H1 (cell line): ENCODE results near the gene CD247. TPM values are rescaled to one million over a fixed set of nuclear protein-coding genes. Genes with fewer than 3 reads are reported as not detected.
A peak's percentile ranks its signal among the peaks of the same experiment; 100 is the strongest.

Experiments
- CTCF ChIA-PET: fragments of 300-600 bp; sonication (Branson Sonifier 250); formaldehyde crosslinking; loops from one replicate; lab custom pipeline; 2021; ENCODE audit not compliant: partially characterized antibody; lab: Charles Lee
- POLR2A ChIA-PET: fragments of 300-600 bp; sonication (Branson Sonifier 250); formaldehyde crosslinking; loops from one replicate; lab custom pipeline; 2021; ENCODE audit warnings: inconsistent platforms; ENCODE audit not compliant: partially characterized antibody; lab: Charles Lee
- DNase-seq, 2 experiments: peaks; one replicate each; pipeline versions ENCODE4 v3.0.0 to v3.0.0-alpha.2; 2010 to 2022; ENCODE audit warnings: low spot score in 2 of 2, low read depth in 1 of 2, mixed read lengths in 1 of 2
- FAIRE-seq: peaks from 2 replicates; lab custom pipeline; 2011; peaks lifted over from hg19 to GRCh38; lab: Jason Lieb, UNC
- H2AFZ ChIP-seq: 2 replicates; pipeline ENCODE4 v1.8.1; 2012; ENCODE audit warnings: low read length, inconsistent platforms
- H2AK5ac ChIP-seq: 2 replicates; pipeline ENCODE4 v1.6.1; 2013; ENCODE audit warnings: low read depth, low read length
- H2BK120ac ChIP-seq: replicated peaks from 2 replicates; pipeline ENCODE3; 2013; ENCODE audit warnings: low read depth, low read length, inconsistent platforms
- H2BK12ac ChIP-seq: 2 replicates; pipeline ENCODE4 v1.6.1; 2013; ENCODE audit warnings: low read depth, low read length
- H2BK15ac ChIP-seq: 2 replicates; pipeline ENCODE4 v1.6.1; 2013; ENCODE audit warnings: low read length
- H2BK20ac ChIP-seq: 2 replicates; pipeline ENCODE4 v1.6.1; 2013; ENCODE audit warnings: low read length
- H2BK5ac ChIP-seq: 2 replicates; pipeline ENCODE4 v1.6.1; 2013; ENCODE audit warnings: low read depth, low read length
- H3K14ac ChIP-seq: 2 replicates; pipeline ENCODE4 v1.6.1; 2013; ENCODE audit warnings: inconsistent platforms; ENCODE audit not compliant: insufficient read length
- H3K18ac ChIP-seq: 2 replicates; pipeline ENCODE4 v1.6.1; 2013; ENCODE audit warnings: low read length; ENCODE audit errors: extremely low read depth
- H3K23ac ChIP-seq: 2 replicates; pipeline ENCODE4 v1.6.1; 2013; ENCODE audit warnings: inconsistent platforms; ENCODE audit not compliant: insufficient read length
- H3K23me2 ChIP-seq: 2 replicates; pipeline ENCODE4 v1.6.1; 2013; ENCODE audit warnings: low read depth, low read length
- H3K27ac ChIP-seq: 2 replicates; pipeline ENCODE4 v1.6.1; 2011; ENCODE audit warnings: low read depth, low read length, inconsistent platforms
- H3K27me3 ChIP-seq, 4 experiments: replicated peaks in 1 of 4; 1 replicate in 1 of 4; 2 replicates in 3 of 4; pipeline versions ENCODE4 v1.6.1 to v1.8.1; 2011 to 2013; ENCODE audit warnings: low read length in 3 of 4, mild to moderate bottlenecking in 3 of 4, inconsistent platforms in 2 of 4, mixed read lengths in 2 of 4, moderate library complexity in 1 of 4; ENCODE audit not compliant: control insufficient read depth in 3 of 4, insufficient read depth in 3 of 4; ENCODE audit errors: extremely low read depth in 1 of 4
- H3K36me3 ChIP-seq, 4 experiments: 2 replicates each; pipeline versions ENCODE4 v1.6.1 to v1.8.1; 2011 to 2013; ENCODE audit warnings: mild to moderate bottlenecking in 4 of 4, low read length in 3 of 4, moderate library complexity in 2 of 4, control low read depth in 1 of 4, inconsistent platforms in 1 of 4; ENCODE audit not compliant: insufficient read depth in 4 of 4, control insufficient read depth in 2 of 4
- H3K4ac ChIP-seq: replicated peaks from 2 replicates; pipeline ENCODE3; 2013; ENCODE audit warnings: low read length, low read depth, mixed read lengths, inconsistent platforms; ENCODE audit not compliant: insufficient read length
- H3K4me1 ChIP-seq, 4 experiments: replicated peaks in 1 of 4; 1 replicate in 1 of 4; 2 replicates in 3 of 4; pipeline versions ENCODE4 v1.6.1 to v1.8.1; 2011 to 2013; ENCODE audit warnings: low read length in 3 of 4, inconsistent platforms in 2 of 4, mixed read lengths in 1 of 4; ENCODE audit not compliant: insufficient read depth in 4 of 4, control insufficient read depth in 3 of 4
- H3K4me2 ChIP-seq, 2 experiments: 2 replicates each; pipeline versions ENCODE4 v1.6.1 to v1.8.1; 2011 to 2013; ENCODE audit warnings: low read depth in 2 of 2, low read length in 2 of 2, control low read depth in 1 of 2, inconsistent platforms in 1 of 2, mild to moderate bottlenecking in 1 of 2; ENCODE audit not compliant: insufficient read depth in 1 of 2
- H3K4me3 ChIP-seq, 4 experiments: fragments of 200-600, 300-600 bp in 1 of 4; sonication (generic), shearing (Covaris generic), sonication (Bioruptor Twin) in 1 of 4; 2 replicates each; pipeline versions ENCODE4 v1.5.1 to v1.8.1; 2011 to 2016; ENCODE audit warnings: low read length in 4 of 4, low read depth in 3 of 4, control low read depth in 2 of 4, inconsistent platforms in 2 of 4, mild to moderate bottlenecking in 2 of 4, mixed read lengths in 1 of 4, moderate library complexity in 1 of 4; ENCODE audit not compliant: insufficient read depth in 2 of 4; ENCODE audit errors: extremely low read depth in 1 of 4
- H3K56ac ChIP-seq: replicated peaks from 2 replicates; pipeline ENCODE3; 2013; ENCODE audit warnings: low read depth, mild to moderate bottlenecking, mixed read lengths, low read length, inconsistent platforms; ENCODE audit not compliant: insufficient read length
- H3K79me1 ChIP-seq: 2 replicates; pipeline ENCODE4 v1.6.1; 2013; ENCODE audit warnings: low read depth, low read length, control low read depth
- H3K79me2 ChIP-seq, 2 experiments: 2 replicates each; pipeline versions ENCODE4 v1.6.1 to v1.8.1; 2012 to 2013; ENCODE audit warnings: low read length in 2 of 2, mild to moderate bottlenecking in 2 of 2, inconsistent platforms in 1 of 2; ENCODE audit not compliant: insufficient read depth in 2 of 2, control insufficient read depth in 1 of 2
- H3K9ac ChIP-seq, 4 experiments: replicated peaks in 1 of 4; 1 replicate in 1 of 4; 2 replicates in 3 of 4; pipeline versions ENCODE4 v1.6.1 to v1.8.1; 2011 to 2013; ENCODE audit warnings: low read depth in 3 of 4, low read length in 3 of 4, control low read depth in 2 of 4, mild to moderate bottlenecking in 2 of 4, moderate library complexity in 2 of 4, inconsistent platforms in 1 of 4; ENCODE audit errors: extremely low read depth in 1 of 4
- H3K9me3 ChIP-seq, 2 experiments: 2 replicates each; pipeline versions ENCODE4 v1.6.1 to v1.8.1; 2012 to 2013; ENCODE audit warnings: mild to moderate bottlenecking in 2 of 2, moderate library complexity in 2 of 2, control low read depth in 1 of 2, inconsistent platforms in 1 of 2, low read depth in 1 of 2, low read length in 1 of 2, mixed read lengths in 1 of 2; ENCODE audit not compliant: insufficient read depth in 2 of 2
- H4K20me1 ChIP-seq, 2 experiments: replicated peaks in 1 of 2; 2 replicates each; pipeline versions ENCODE3 to v1.8.1; 2011 to 2013; ENCODE audit warnings: inconsistent platforms in 2 of 2, low read length in 2 of 2, mild to moderate bottlenecking in 1 of 2; ENCODE audit not compliant: insufficient read depth in 2 of 2, control insufficient read depth in 1 of 2
- H4K5ac ChIP-seq: 2 replicates; pipeline ENCODE4 v1.6.1; 2013; ENCODE audit warnings: low read length, low read depth, mixed read lengths, inconsistent platforms; ENCODE audit not compliant: insufficient read length
- H4K8ac ChIP-seq: 2 replicates; pipeline ENCODE4 v1.8.0; 2013; ENCODE audit warnings: mild to moderate bottlenecking, moderate library complexity, low read length, inconsistent platforms; ENCODE audit not compliant: insufficient read depth; ENCODE audit errors: extremely low read depth
- H4K91ac ChIP-seq: replicated peaks from 2 replicates; pipeline ENCODE3; 2013; ENCODE audit warnings: low read length, mixed read lengths, inconsistent platforms; ENCODE audit not compliant: insufficient read length
- CEBPB ChIP-seq: IDR thresholded peaks from 2 replicates; pipeline ENCODE4 v1.6.1; 2012; ENCODE audit warnings: low read depth, low read length
- KDM1A ChIP-seq: fragments of 200-600, 300-600 bp; sonication (generic); IDR thresholded peaks from 2 replicates; pipeline ENCODE4 v1.7.1; 2016; ENCODE audit warnings: mild to moderate bottlenecking, low read length, borderline replicate concordance
- KDM4A ChIP-seq: IDR thresholded peaks from one replicate; pipeline ENCODE4 v1.7.1; 2012; ENCODE audit warnings: low read depth, mild to moderate bottlenecking, moderate library complexity, low read length, inconsistent platforms; ENCODE audit not compliant: severe bottlenecking
- RNF2 ChIP-seq: fragments of 200-900, 300-1000 bp; sonication (generic); IDR thresholded peaks from 2 replicates; pipeline ENCODE4 v1.7.1; 2016; ENCODE audit warnings: borderline replicate concordance, low read depth, mild to moderate bottlenecking, antibody characterized with exemption, low read length; ENCODE audit not compliant: poor library complexity, severe bottlenecking; ENCODE audit errors: missing control alignments
- SIN3A ChIP-seq, 2 experiments: IDR thresholded peaks in 1 of 2; conservative IDR thresholded peaks in 1 of 2; 2 replicates each; pipeline ENCODE4 v1.6.1; 2011 to 2012; ENCODE audit warnings: low read length in 2 of 2, improper control_type of control experiment in 1 of 2, low read depth in 1 of 2, mild to moderate bottlenecking in 1 of 2
- SP1 ChIP-seq: IDR thresholded peaks from 2 replicates; pipeline ENCODE4 v1.6.1; 2011; ENCODE audit warnings: low read depth, low read length
- WGBS, 2 experiments: shearing (Covaris generic) in 1 of 2; methylation state at CpG; one replicate each; pipeline versions ENCODE4 v1.1.6 to v1.1.7; 2013 to 2015; ENCODE audit warnings: low lambda C conversion rate in 2 of 2, mixed read lengths in 2 of 2, inconsistent platforms in 1 of 2, low coverage in 1 of 2, missing lambda C conversion rate in 1 of 2; ENCODE audit not compliant: insufficient replicate concordance in 2 of 2, insufficient coverage in 1 of 2, insufficient read length in 1 of 2; ENCODE audit errors: extremely low coverage in 1 of 2, missing lambda C conversion rate in 1 of 2; 5-methylcytosine and 5-hydroxymethylcytosine counted together
- polyA plus RNA-seq, 7 experiments: library from polyadenylated mRNA; depleted of rRNA in 3 of 7; stranded (reverse) in 5 of 7; unstranded in 2 of 7; fragments of >200 nt in 5 of 7; fragments of 200-250 nt in 2 of 7; gene quantifications; 1 replicate in 5 of 7; 2 replicates in 1 of 7; 4 replicates in 1 of 7; pipeline versions ENCODE4 v1.2.1 to v1.2.3, GENCODE V29; 2011 to 2013; ENCODE audit warnings: missing spikeins in 2 of 7, mixed read lengths in 2 of 7
- total RNA-seq: library from RNA; stranded (reverse); fragmentation: NEBNext Ultra II Directional; extraction: Animal tissue kit (Norgen Biotek cat#: 25700); gene quantifications from 2 replicates; pipeline ENCODE4 v1.2.1, GENCODE V29; 2021
- TF ChIP-seq, protein P1 (sequence below): IDR thresholded peaks from 2 replicates; pipeline ENCODE4 v1.6.1; 2012; ENCODE audit warnings: low read length, inconsistent platforms
- TF ChIP-seq, protein P2 (sequence below): IDR thresholded peaks from 2 replicates; pipeline ENCODE4 v1.6.1; 2012; ENCODE audit warnings: inconsistent platforms

Gene CD247
- total and polyA plus RNA-seq, 2 of the 8 experiments (the other 6 are each of a cell fraction or from before 2014, with no cell fraction given): 2.0 to 2.2 TPM

DNA sequence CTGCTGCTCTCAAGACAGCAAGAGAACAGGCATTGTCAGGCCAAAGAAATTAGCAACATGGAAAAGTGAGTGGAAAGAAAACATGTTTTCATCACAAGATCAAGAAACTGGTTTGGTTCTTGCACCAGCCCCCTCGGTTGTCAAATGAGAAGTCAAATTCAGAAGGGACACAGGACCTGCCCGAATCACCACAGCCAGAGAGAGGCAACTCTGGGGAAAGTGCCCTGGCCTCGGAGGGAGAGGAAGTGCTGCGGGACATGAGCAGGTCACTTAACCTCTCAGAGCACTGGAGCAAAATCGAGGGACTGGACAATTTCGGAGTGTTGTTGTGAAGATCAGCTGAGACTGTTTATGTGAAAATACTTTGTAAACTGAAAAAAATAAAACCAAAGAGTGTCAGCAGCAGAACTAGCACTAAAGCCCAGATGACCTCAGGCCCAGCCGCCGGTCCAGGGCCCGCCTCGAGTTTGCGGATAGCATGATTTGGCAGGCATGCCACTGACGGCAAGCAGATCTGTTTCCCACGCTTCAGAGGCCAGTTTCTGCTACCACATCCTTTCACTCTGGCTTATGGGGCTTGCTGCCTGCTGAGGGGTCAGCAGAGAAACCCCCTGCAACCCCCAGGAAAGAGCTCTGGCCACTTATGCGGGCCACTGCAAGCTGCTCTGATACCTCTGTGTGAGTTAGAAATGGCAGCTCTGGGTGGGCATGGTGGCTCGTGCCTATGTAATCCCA lies 32.1 kb downstream of the CD247 start:
- Histone ChIP-seq H3K4ac (no peak overlapping the region), H2AFZ (no peak overlapping the region), H4K8ac (0 out of 2 replicates have a peak overlapping the region, but pooled peaks have one; percentile 10), H4K20me1 (no peaks in the 10 kb centered on the region), H3K4me3 (no peak overlapping the region), H3K9ac (no peak overlapping the region), H3K4me2 (no peak overlapping the region), H3K9me3 (no peaks in the 10 kb centered on the region), H2BK120ac (peak overlapping the region; percentile 28), H3K27ac (no peak overlapping the region), H3K56ac (peak overlapping the region; percentile 54), H3K23me2 (0 out of 2 replicates have a peak, but pooled peaks cover 2% of the 10 kb centered on the region), H3K36me3 (no peaks in the 10 kb centered on the region), H2BK12ac (0 out of 2 replicates have a peak overlapping the region, but pooled peaks have one; percentile 39), H4K91ac (peak overlapping the region; percentile 34), H2BK15ac (peak overlapping the region; percentile 46; the same call in 1 of the 2 replicates), H3K23ac (no peak overlapping the region), H3K4me1 (peaks cover 3 to 22% (median 13%) of the 10 kb centered on the region in 4 experiments), H2BK20ac (no peak overlapping the region), H3K79me1 (no peaks in the 10 kb centered on the region), H2AK5ac (no peak overlapping the region), H3K14ac (no peak overlapping the region), H4K5ac (no peak overlapping the region), H3K27me3 (0 out of 7 replicates have a peak, but pooled peaks cover 0 to 3% (median 0%) of the 10 kb centered on the region in 4 experiments), H3K79me2 (no peaks in the 10 kb centered on the region), H2BK5ac (no peak overlapping the region), H3K18ac (peak overlapping the region; percentile 48; the same call in 1 of the 2 replicates)
- TF ChIP-seq KDM4A (no peak), SIN3A (conservative IDR thresholded peaks at IDR 0.05 in 1 of 2, IDR thresholded peaks at IDR 0.05 in 1 of 2; ENCODE audit: low read depth in 1 of 2, low read length in 2 of 2) (no peak), KDM1A (no peak), SP1 (no peak), CEBPB (no peak), RNF2 (no peak)
- TF ChIP-seq, protein P1, sequence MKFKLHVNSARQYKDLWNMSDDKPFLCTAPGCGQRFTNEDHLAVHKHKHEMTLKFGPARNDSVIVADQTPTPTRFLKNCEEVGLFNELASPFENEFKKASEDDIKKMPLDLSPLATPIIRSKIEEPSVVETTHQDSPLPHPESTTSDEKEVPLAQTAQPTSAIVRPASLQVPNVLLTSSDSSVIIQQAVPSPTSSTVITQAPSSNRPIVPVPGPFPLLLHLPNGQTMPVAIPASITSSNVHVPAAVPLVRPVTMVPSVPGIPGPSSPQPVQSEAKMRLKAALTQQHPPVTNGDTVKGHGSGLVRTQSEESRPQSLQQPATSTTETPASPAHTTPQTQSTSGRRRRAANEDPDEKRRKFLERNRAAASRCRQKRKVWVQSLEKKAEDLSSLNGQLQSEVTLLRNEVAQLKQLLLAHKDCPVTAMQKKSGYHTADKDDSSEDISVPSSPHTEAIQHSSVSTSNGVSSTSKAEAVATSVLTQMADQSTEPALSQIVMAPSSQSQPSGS: no peak
- TF ChIP-seq, protein P2, sequence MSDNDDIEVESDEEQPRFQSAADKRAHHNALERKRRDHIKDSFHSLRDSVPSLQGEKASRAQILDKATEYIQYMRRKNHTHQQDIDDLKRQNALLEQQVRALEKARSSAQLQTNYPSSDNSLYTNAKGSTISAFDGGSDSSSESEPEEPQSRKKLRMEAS: no peak
- DNase-seq: no peak
- POLR2A ChIA-PET: interaction anchor here (0.9 to 1.4 kb wide), 2 partner anchors 9 to 78 kb away, joined by 3 read pairs; no protein-coding TSS in a partner anchor
- FAIRE-seq: no peak
- WGBS, 2 experiments: 92% methylated on average over 15 of the region's 15 CpGs; no CpG with 5 or more reads in 1 of the 2 experiments
- CTCF ChIA-PET: interaction anchor here (0.8 to 2.7 kb wide), 5 partner anchors 15 to 85 kb away, joined by 3 to 12 read pairs (median 3); no protein-coding TSS in a partner anchor
